ENCODE measurements around the gene POLK. TPM values are rescaled to one million over a fixed set of nuclear protein-coding genes. Genes with fewer than 3 reads are reported as not detected.
A peak's percentile ranks its signal among the peaks of the same experiment; 100 is the strongest.

POLK gene
- total and polyA plus RNA-seq, 11 donors, result 5.2 to 28.8 (median 19.9) TPM

- 67 to 95% (median 85%) methylated on average over 1 of the region's 1 CpG for WGBS, 4 donors
- no peak for ATAC-seq
Measured at GRCh38 chr5:75524591-75524990, 12.9 kb downstream of the POLK start.

DNA sequence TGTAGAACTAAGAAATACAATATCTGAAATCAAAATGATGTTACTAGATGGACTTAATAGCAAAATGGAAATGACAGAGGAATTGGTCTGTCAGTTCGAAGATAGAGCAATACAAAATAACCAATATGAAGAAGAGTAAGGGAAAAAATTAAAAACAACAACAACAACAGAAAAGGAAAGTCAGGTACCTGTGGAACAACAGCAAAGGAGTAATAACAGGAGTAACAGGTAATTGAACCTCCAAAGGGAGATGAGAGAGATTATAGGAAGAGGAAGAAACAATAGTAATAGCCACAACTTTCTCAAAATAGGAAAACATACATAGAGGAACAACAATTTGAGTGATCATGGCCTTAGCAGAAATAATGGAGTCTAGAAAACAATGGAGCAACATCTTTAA lies 13.7 kb downstream of the POLK start:
- Histone ChIP-seq H3K9me3 (peaks cover 0 to 22% (median 14%) of the 10 kb centered on the region in 12 donors), H3K27ac (peak overlapping the region in 1 of 12 donors; percentile 74), H3K27me3 (no peaks in the 10 kb centered on the region), H3K4me3 (no peak overlapping the region), H3K36me3 (peaks cover 0 to 6% (median 0%) of the 10 kb centered on the region in 9 donors), H3K4me1 (peaks cover 0 to 42% (median 0%) of the 10 kb centered on the region in 12 donors)
- TF ChIP-seq, protein P1, sequence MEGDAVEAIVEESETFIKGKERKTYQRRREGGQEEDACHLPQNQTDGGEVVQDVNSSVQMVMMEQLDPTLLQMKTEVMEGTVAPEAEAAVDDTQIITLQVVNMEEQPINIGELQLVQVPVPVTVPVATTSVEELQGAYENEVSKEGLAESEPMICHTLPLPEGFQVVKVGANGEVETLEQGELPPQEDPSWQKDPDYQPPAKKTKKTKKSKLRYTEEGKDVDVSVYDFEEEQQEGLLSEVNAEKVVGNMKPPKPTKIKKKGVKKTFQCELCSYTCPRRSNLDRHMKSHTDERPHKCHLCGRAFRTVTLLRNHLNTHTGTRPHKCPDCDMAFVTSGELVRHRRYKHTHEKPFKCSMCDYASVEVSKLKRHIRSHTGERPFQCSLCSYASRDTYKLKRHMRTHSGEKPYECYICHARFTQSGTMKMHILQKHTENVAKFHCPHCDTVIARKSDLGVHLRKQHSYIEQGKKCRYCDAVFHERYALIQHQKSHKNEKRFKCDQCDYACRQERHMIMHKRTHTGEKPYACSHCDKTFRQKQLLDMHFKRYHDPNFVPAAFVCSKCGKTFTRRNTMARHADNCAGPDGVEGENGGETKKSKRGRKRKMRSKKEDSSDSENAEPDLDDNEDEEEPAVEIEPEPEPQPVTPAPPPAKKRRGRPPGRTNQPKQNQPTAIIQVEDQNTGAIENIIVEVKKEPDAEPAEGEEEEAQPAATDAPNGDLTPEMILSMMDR (IDR thresholded peaks at IDR 0.05), result no peak
- no peak for TF ChIP-seq POLR2A (IDR thresholded peaks at IDR 0.05)
- DNase-seq (no peak), ATAC-seq (no peak)
- intact Hi-C loops (cut with DNase I), result no loop called here
- 93 to 100% (median 95%) methylated on average over 1 of the region's 1 CpG for WGBS, 4 donors

More at GRCh38 chr5:75524591-75524990, 12.9 kb downstream of the POLK start:
- TF ChIP-seq POLR2A (IDR thresholded peaks at IDR 0.05), result no peak
- TF ChIP-seq, protein P1 (IDR thresholded peaks at IDR 0.05), result no peak
- Histone ChIP-seq H3K4me3 (no peak overlapping the region), H3K4me1 (peaks cover 0 to 42% (median 0%) of the 10 kb centered on the region in 12 donors), H3K27me3 (no peaks in the 10 kb centered on the region), H3K36me3 (peaks cover 0 to 8% (median 0%) of the 10 kb centered on the region in 9 donors), H3K27ac (no peak overlapping the region), H3K9me3 (peaks cover 0 to 29% (median 17%) of the 10 kb centered on the region in 12 donors)
- DNase-seq, result no peak
- intact Hi-C loops (cut with DNase I), result no loop called here

GRCh38 chr5:75526070-75526469 lies 14.4 kb downstream of the POLK start:
- Histone ChIP-seq H3K9me3 (peaks cover 0 to 14% (median 7%) of the 10 kb centered on the region in 12 donors), H3K4me1 (peaks cover 0 to 42% (median 0%) of the 10 kb centered on the region in 12 donors), H3K4me3 (no peak overlapping the region), H3K27ac (peak overlapping the region in 1 of 12 donors; percentile 74), H3K36me3 (peaks cover 0 to 5% (median 0%) of the 10 kb centered on the region in 9 donors), H3K27me3 (no peaks in the 10 kb centered on the region)
- no peak for ATAC-seq
- intact Hi-C loops (cut with DNase I), result no loop called here
- DNase-seq, result no peak
- TF ChIP-seq, protein P1 (IDR thresholded peaks at IDR 0.05), result no peak
- TF ChIP-seq POLR2A (IDR thresholded peaks at IDR 0.05), result no peak
- WGBS, 4 donors, result 80 to 90% (median 85%) methylated on average over 2 of the region's 2 CpGs

GRCh38 chr5:75529185-75529584 lies 17.5 kb downstream of the POLK start:
- TF ChIP-seq POLR2A (IDR thresholded peaks at IDR 0.05), result no peak
- TF ChIP-seq, protein P1 (IDR thresholded peaks at IDR 0.05), result no peak
- peaks cover 0 to 5% (median 0%) of the 10 kb centered on the region in 9 donors for H3K36me3 ChIP-seq
- DNase-seq (no peak), ATAC-seq (no peak)
- no peak overlapping the region for H3K4me3 ChIP-seq
- H3K9me3 ChIP-seq, result peaks cover 0 to 19% (median 6%) of the 10 kb centered on the region in 12 donors
- H3K4me1 ChIP-seq, result peaks cover 0 to 32% (median 0%) of the 10 kb centered on the region in 12 donors
- no peak overlapping the region for H3K27ac ChIP-seq
- no peaks in the 10 kb centered on the region for H3K27me3 ChIP-seq
- intact Hi-C loops (cut with DNase I), result no loop called here

All from heart left ventricle (tissue), 16 donors.